SHP77 treated with DMSO at 0.1 percent for 48 hours (cell line): ENCODE data around the gene FLG2.
"Not testable (repeated sequence)": the region's sequence is repeated elsewhere in the genome, so short reads cannot be mapped to it uniquely, and the experiment has no call there.

Experiments used
- DNase-seq: peaks from one replicate; lab custom pipeline; 2025; lab: John Stamatoyannopoulos, UW

The FLG2 gene

DNA sequence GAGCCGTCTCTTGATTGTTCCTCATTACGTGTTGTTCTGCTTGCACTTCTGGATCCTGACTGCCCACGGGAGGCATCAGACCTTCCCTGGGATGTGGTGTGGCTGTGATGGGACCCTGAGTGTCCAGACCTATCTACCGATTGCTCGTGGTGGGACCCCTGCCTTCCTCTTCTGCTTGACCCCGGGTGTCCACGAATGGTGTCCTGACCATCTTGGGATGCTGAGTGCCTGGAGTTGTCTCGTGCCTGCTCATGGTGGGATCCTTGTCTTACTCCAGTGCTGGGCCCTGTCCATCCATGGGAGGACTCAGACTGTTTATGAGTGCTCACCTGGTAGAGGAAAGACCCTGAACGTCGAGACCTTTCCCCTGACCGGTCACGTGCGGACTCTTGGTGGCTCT is 47.6 kb downstream of the FLG2 start:
- not testable (repeated sequence) for DNase-seq

DNA sequence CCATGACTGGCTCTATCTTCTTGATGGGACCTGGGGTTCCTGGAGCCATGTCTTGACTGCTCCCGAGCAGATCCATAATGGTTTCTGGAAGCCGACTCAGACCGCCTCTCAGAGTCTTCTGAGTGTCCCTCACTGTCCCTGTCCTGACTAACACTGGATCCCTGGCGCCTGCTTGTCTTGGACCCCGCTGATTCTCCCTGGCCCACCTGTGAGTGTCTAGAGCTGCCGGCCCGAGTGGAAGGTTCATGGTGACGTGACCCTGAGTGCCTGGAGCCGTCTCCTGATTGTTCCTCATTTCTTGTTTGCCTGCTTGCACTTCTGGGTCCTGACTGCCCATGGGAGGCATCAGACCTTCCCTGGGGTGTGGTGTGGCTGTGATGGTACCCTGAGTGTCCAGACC is 49.9 kb downstream of the FLG2 start:
- DNase-seq, result no peak

DNA sequence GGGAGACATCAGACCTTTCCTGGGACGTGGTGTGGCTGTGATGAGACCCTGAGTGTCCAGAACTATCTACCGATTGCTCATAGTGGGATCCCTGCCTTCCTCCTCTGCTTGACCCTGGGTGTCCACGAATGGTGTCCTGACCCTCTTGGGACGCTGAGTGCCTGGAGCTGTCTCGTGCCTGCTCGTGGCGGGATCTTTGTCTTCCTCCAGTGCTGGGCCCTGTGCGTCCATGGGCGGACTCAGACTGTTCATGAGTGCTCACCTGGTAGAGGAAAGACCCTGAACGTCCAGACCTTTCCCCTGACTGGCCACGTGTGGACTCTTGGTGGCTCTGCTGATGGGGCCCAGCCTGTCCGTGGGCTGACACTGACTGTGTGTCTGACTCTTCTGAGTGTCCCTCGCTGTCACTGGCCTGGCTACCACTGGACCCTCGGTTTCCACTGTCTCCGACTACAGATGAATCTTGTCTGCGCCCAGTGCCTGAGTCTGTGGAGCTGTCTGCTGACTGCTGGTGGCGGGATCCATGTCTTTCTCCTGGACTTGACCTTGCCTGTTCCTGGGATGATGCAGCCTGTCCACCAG is 50.4 kb downstream of the FLG2 start:
- not testable (repeated sequence) for DNase-seq

DNA sequence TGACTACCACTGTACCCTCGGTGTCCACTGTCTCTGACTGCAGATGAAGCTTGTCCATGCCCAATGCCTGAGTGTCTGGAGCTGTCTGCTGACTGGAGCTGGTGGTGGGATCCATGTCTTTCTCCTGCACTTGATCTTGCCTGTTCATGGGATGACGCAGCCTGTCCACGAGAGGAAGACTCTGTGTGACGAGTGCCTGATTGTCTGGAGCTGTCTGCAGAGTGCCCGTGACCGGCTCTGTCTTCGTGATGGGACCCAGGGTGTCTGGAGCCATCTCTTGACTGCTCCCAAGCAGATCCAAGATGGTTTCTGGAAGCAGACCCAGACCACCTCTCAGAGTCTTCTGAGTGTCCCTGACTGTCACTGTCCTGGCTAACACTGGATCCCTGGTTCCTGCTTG is 51.0 kb downstream of the FLG2 start:
- not testable (repeated sequence) for DNase-seq

DNA sequence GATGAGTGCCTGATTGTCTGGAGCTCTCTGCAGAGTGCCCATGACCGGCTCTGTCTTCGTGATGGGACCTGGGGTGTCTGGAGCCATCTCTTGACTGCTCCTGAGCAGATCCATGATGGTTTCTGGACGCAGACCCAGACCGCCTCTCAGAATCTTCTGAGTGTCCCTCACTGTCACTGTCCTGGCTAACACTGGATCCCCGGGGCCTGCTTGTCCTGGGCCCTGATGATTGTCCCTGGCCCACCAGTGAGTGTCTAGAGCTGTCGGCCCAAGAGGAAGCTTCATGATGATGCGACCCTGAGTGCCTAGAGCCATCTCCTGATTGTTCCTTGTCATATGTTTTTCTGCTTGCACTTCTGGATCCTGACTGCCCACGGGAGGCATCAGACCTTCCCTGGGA is 51.8 kb downstream of the FLG2 start:
- DNase-seq, result not testable (repeated sequence)

DNA sequence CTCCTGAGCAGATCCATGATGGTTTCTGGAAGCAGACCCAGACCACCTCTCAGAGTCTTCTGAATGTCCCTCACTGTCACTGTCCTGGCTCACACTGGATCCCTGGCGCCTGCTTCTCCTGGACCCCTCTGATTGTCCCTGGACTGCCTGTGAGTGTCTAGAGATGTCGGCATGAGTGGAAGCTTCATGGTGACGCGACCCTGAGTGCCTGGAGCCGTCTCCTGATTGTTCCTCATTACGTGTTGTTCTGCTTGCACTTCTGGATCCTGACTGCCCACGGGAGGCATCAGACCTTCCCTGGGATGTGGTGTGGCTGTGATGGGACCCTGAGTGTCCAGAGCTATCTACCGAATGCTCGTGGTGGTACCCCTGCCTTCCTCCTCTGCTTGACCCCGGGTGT is 53.7 kb downstream of the FLG2 start:
- not testable (repeated sequence) for DNase-seq

DNA sequence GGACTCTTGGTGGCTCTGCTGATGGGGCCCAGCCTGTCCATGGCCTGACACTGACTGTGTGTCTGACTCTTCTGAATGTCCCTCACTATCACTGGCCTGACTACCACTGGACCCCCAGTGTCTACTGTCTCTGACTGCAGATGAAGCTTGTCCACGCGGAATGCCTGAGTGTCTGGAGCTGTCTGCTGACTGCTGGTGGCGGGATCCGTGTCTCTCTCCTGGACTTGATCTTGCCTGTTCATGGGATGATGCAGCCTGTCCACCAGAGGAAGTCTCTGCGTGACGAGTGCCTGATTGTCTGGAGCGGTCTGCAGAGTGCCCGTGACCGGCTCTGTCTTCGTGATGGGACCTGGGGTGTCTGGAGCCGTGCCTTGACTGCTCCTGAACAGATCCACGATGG is 55.0 kb downstream of the FLG2 start:
- DNase-seq, result not testable (repeated sequence)

DNA sequence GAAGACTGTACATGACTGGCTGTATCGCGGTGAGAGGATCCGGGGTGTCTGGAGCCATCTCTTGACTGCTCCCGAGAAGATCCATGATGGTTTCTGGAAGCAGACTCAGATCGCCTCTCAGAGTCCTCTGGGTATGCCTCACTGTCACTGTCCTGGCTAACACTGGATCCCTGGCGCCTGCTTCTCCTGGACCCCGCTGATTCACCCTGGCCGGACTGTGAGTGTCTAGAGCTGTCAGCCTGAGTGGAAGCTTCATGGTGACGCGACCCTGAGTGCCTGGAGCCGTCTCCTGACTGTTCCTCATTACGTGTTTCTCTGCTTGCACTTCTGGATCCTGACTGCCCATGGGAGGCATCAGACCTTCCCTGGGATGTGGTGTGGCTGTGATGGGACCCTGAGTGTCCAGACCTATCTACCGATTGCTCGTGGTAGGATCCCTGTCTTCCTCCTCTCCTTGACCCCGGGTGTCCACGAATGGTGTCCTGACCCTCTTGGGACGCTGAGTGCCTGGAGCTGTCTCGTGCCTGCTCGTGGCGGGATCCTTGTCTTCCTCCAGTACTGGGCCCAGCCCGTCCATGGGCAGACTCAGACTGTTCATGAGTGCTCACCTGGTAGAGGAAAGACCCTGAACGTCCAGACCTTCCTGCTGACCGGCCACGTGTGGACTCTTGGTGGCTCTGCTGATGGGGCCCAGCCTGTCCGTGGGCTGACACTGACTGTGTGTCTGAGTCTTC is 56.5 kb downstream of the FLG2 start:
- DNase-seq, result not testable (repeated sequence)
